Spleen (tissue), 11 donors: ENCODE data around the gene TEX2. TPM values are rescaled to one million over a fixed set of nuclear protein-coding genes. Genes with fewer than 3 reads are reported as not detected.

Experiments used
- DNase-seq: peaks from one replicate; pipeline ENCODE4 v3.0.0-alpha.2; 2020
- H3K27ac ChIP-seq, 8 donors: fragments of 200-600 bp; sonication (generic) in 7 of 8; 1 replicate in 4 of 8; 2 replicates in 4 of 8; pipeline versions ENCODE4 v1.5.0 to v1.8.0; 2016 to 2021; ENCODE audit warnings: inconsistent platforms in 4 of 8, mild to moderate bottlenecking in 4 of 8, moderate library complexity in 1 of 8
- H3K27me3 ChIP-seq, 7 donors: fragments of 200-600 bp; sonication (generic) in 6 of 7; replicated peaks in 1 of 7; 1 replicate in 4 of 7; 2 replicates in 3 of 7; pipeline versions ENCODE4 v1.5.0 to v1.8.0; 2016 to 2021; ENCODE audit warnings: inconsistent platforms in 3 of 7, mild to moderate bottlenecking in 1 of 7
- H3K36me3 ChIP-seq, 6 donors: fragments of 200-600 bp; sonication (generic) in 5 of 6; 1 replicate in 4 of 6; 2 replicates in 2 of 6; pipeline versions ENCODE4 v1.5.0 to v1.8.0; 2016 to 2021; ENCODE audit warnings: inconsistent platforms in 2 of 6
- H3K4me1 ChIP-seq, 6 donors: fragments of 200-600 bp; sonication (generic) in 5 of 6; 1 replicate in 3 of 6; 2 replicates in 3 of 6; pipeline versions ENCODE4 v1.5.0 to v1.8.0; 2016 to 2021; ENCODE audit warnings: inconsistent platforms in 3 of 6
- H3K4me3 ChIP-seq, 8 donors: fragments of 200-600 bp; sonication (generic) in 7 of 8; 1 replicate in 4 of 8; 2 replicates in 4 of 8; pipeline versions ENCODE4 v1.5.0 to v1.8.0; 2016 to 2021; ENCODE audit warnings: inconsistent platforms in 4 of 8, mild to moderate bottlenecking in 4 of 8, moderate library complexity in 2 of 8
- H3K9me3 ChIP-seq, 8 donors: fragments of 200-600 bp; sonication (generic) in 7 of 8; 1 replicate in 4 of 8; 2 replicates in 4 of 8; pipeline versions ENCODE4 v1.5.0 to v1.8.0; 2016 to 2021; ENCODE audit warnings: inconsistent platforms in 4 of 8
- CTCF ChIP-seq, 11 experiments: fragments of 200-600 bp in 7 of 11; fragments of 450-650 bp in 4 of 11; sonication (generic) in 4 of 11; IDR thresholded peaks in 8 of 11; conservative IDR thresholded peaks in 3 of 11; 1 replicate in 7 of 11; 2 replicates in 4 of 11; pipeline versions ENCODE4 v1.4.0 to v1.8.0; 2016 to 2021; ENCODE audit warnings: antibody characterized with exemption in 11 of 11, inconsistent platforms in 4 of 11, mild to moderate bottlenecking in 1 of 11
- POLR2A ChIP-seq, 3 donors: fragments of 450-650 bp; IDR thresholded peaks; one replicate each; pipeline ENCODE4 v1.5.1; 2017; ENCODE audit warnings: antibody characterized with exemption in 3 of 3, mild to moderate bottlenecking in 1 of 3
- POLR2AphosphoS5 ChIP-seq, 3 donors: sonication (generic); formaldehyde crosslinking; IDR thresholded peaks; one replicate each; pipeline ENCODE4 v1.5.1; 2017; ENCODE audit warnings: antibody characterized with exemption in 3 of 3
- WGBS, 5 donors: extraction: QIAGEN DNeasy Blood & Tissue Kit in 3 of 5; methylation state at CpG; one replicate each; pipeline versions ENCODE4 v1.1.5 to v1.1.7; 2013 to 2018; 5-methylcytosine and 5-hydroxymethylcytosine counted together
- intact Hi-C: fragments of 100-400 bp; cut with DNase I; formaldehyde crosslinking; loops from one replicate; pipeline ENCODE4 v1.15.0; 2023; ENCODE audit warnings: low total_unique reads
- polyA plus RNA-seq, 3 donors: library from polyadenylated mRNA; stranded (reverse); fragments of 200-250 nt; gene quantifications; one replicate each; pipeline ENCODE4 v1.2.1, GENCODE V29; 2013
- total RNA-seq, 7 donors: library from RNA; depleted of rRNA in 3 of 7; stranded (reverse); fragments of >200 nt in 3 of 7; fragmentation: NEBNext Ultra II Directional in 4 of 7; extraction: Animal tissue kit (Norgen Biotek cat#: 25700) in 4 of 7; gene quantifications; one replicate each; pipeline versions ENCODE4 v1.1.0 to v1.2.1, GENCODE V29; 2016 to 2021
- donor health status: healthy with polysubstance abuse.
- donor health status: DM: no; HTN: no; CAD: no; lungs with moderate emphysema.
- donor health status: DM: no; HTN: no; CAD: no.
- donor health status: Bipolar disorder and iron deficiency.
- donor health status: healthy.
- donor health status: DM: no; HTN: no; CAD: no.
- donor health status: DM: yes; HTN: yes; CAD: no.

The TEX2 gene
- total and polyA plus RNA-seq, 10 donors: 3.0 to 44.5 (median 26.7) TPM

GRCh38 chr17:64145375-64145750, 117.7 kb downstream of the TEX2 start:
- intact Hi-C loops: loop anchor here (5.0 kb wide), 1 partner anchor 137 kb away; no protein-coding TSS in a partner anchor

GRCh38 chr17:64139542-64139941, 123.5 kb downstream of the TEX2 start:
- 86 to 89% (median 89%) methylated on average over 6 of the region's 6 CpGs for WGBS, 5 donors
- no peak overlapping the region for H3K4me3 ChIP-seq

More at GRCh38 chr17:64145375-64145750, 117.7 kb downstream of the TEX2 start:
- TF ChIP-seq POLR2AphosphoS5 (IDR thresholded peaks at IDR 0.05) (no peak), CTCF (IDR thresholded peaks at IDR 0.05 in 8 of 11, conservative IDR thresholded peaks at IDR 0.05 in 3 of 11) (no peak), POLR2A (IDR thresholded peaks at IDR 0.05) (no peak)
- WGBS, 5 donors: 0% methylated on average over 15 of the region's 15 CpGs
- Histone ChIP-seq H3K36me3 (peaks cover 0 to 23% (median 7%) of the 10 kb centered on the region in 6 donors), H3K4me3 (peak overlapping the region; percentile 61 to 91 (median 78)), H3K9me3 (no peaks in the 10 kb centered on the region), H3K4me1 (peaks cover 5 to 46% (median 33%) of the 10 kb centered on the region in 6 donors), H3K27ac (peak overlapping the region; percentile 93 to 97 (median 95)), H3K27me3 (no peaks in the 10 kb centered on the region)
- DNase-seq: no peak

GRCh38 chr17:64138441-64138840, 124.6 kb downstream of the TEX2 start:
- DNase-seq: no peak
- 46 to 67% (median 55%) methylated on average over 2 of the region's 2 CpGs for WGBS, 5 donors
- intact Hi-C loops: no loop called here
- Histone ChIP-seq H3K4me1 (peaks cover 0 to 4% (median 0%) of the 10 kb centered on the region in 6 donors), H3K36me3 (no peaks in the 10 kb centered on the region), H3K27ac (no peak overlapping the region), H3K9me3 (no peaks in the 10 kb centered on the region), H3K4me3 (no peak overlapping the region), H3K27me3 (no peaks in the 10 kb centered on the region)
- no peak for TF ChIP-seq POLR2A (IDR thresholded peaks at IDR 0.05)
- no peak for TF ChIP-seq POLR2AphosphoS5 (IDR thresholded peaks at IDR 0.05)
- no peak for TF ChIP-seq CTCF (IDR thresholded peaks at IDR 0.05 in 8 of 11, conservative IDR thresholded peaks at IDR 0.05 in 3 of 11)

More at GRCh38 chr17:64139542-64139941, 123.5 kb downstream of the TEX2 start:
- DNase-seq: no peak
- no peaks in the 10 kb centered on the region for H3K9me3 ChIP-seq
- H3K27me3 ChIP-seq: no peaks in the 10 kb centered on the region
- H3K36me3 ChIP-seq: no peaks in the 10 kb centered on the region
- H3K4me1 ChIP-seq: peaks cover 0 to 4% (median 2%) of the 10 kb centered on the region in 6 donors
- H3K27ac ChIP-seq: no peak overlapping the region
- intact Hi-C loops: no loop called here
- TF ChIP-seq POLR2A (IDR thresholded peaks at IDR 0.05) (no peak), POLR2AphosphoS5 (IDR thresholded peaks at IDR 0.05) (no peak), CTCF (IDR thresholded peaks at IDR 0.05 in 8 of 11, conservative IDR thresholded peaks at IDR 0.05 in 3 of 11) (no peak)

GRCh38 chr17:64135000-64135399, 128.1 kb downstream of the TEX2 start:
- H3K27ac ChIP-seq: no peak overlapping the region
- peaks cover 13 to 36% (median 23%) of the 10 kb centered on the region in 6 donors for H3K4me1 ChIP-seq
- DNase-seq: no peak
- no peak for TF ChIP-seq POLR2A (IDR thresholded peaks at IDR 0.05)
- TF ChIP-seq CTCF (IDR thresholded peaks at IDR 0.05 in 8 of 11, conservative IDR thresholded peaks at IDR 0.05 in 3 of 11): peak in 1 of 11 experiments; percentile 26
- intact Hi-C loops: loop anchor here (5.0 kb wide), 2 partner anchors 103 to 223 kb away; partner anchors contain the start of gene CSHL1
- no peak overlapping the region for H3K4me3 ChIP-seq
- H3K27me3 ChIP-seq: no peaks in the 10 kb centered on the region
- 70 to 76% (median 72%) methylated on average over 6 of the region's 6 CpGs for WGBS, 5 donors
- H3K9me3 ChIP-seq: no peaks in the 10 kb centered on the region
- no peaks in the 10 kb centered on the region for H3K36me3 ChIP-seq
